Thymus (tissue), 2 donors: ENCODE data around the gene OR52E1. TPM values are rescaled to one million over a fixed set of nuclear protein-coding genes. Genes with fewer than 3 reads are reported as not detected.

ENCODE experiments used
- polyA plus RNA-seq: library from polyadenylated mRNA; stranded (reverse); fragments of 200-250 nt; gene quantifications from one replicate; pipeline ENCODE4 v1.2.3, GENCODE V29; 2013
- total RNA-seq: library from RNA; stranded (reverse); fragments of 120-200 nt; gene quantifications from one replicate; pipeline ENCODE4 v1.2.4, GENCODE V29; 2013
- donor health status: healthy.

Gene OR52E1
- total and polyA plus RNA-seq, 2 donors, result not detected

Other genes starting within 250 kb of the OR52E1 start
- gene OR51F2, start 248.3 kb upstream of the OR52E1 start, total RNA-seq, result not detected
- not detected for gene OR51F2, start 248.3 kb upstream of the OR52E1 start, polyA plus RNA-seq
- gene OR51S1, start 220.4 kb upstream of the OR52E1 start, total RNA-seq, result not detected
- gene OR51S1, start 220.4 kb upstream of the OR52E1 start, polyA plus RNA-seq, result not detected
- gene OR51T1, start 187.7 kb upstream of the OR52E1 start, total RNA-seq, result not detected
- gene OR51T1, start 187.7 kb upstream of the OR52E1 start, polyA plus RNA-seq, result not detected
- gene OR51A7, start 165.8 kb upstream of the OR52E1 start, total RNA-seq, result not detected
- 0.05 TPM for gene OR51A7, start 165.8 kb upstream of the OR52E1 start, polyA plus RNA-seq
- gene OR51G2, start 150.2 kb upstream of the OR52E1 start, total RNA-seq, result not detected
- gene OR51G2, start 150.2 kb upstream of the OR52E1 start, polyA plus RNA-seq, result 0.02 TPM
- gene OR51G1, start 145.2 kb upstream of the OR52E1 start, total RNA-seq, result not detected
- 0.02 TPM for gene OR51G1, start 145.2 kb upstream of the OR52E1 start, polyA plus RNA-seq
- not detected for gene OR51A4, start 122.0 kb upstream of the OR52E1 start, total RNA-seq
- 0.02 TPM for gene OR51A4, start 122.0 kb upstream of the OR52E1 start, polyA plus RNA-seq
- gene OR51A2, start 113.9 kb upstream of the OR52E1 start, total RNA-seq, result not detected
- gene OR51A2, start 113.9 kb upstream of the OR52E1 start, polyA plus RNA-seq, result not detected
- not detected for gene OR51L1, start 74.7 kb upstream of the OR52E1 start, total RNA-seq
- gene OR51L1, start 74.7 kb upstream of the OR52E1 start, polyA plus RNA-seq, result under 0.01 TPM
- gene OR52J3, start 23.0 kb upstream of the OR52E1 start, total RNA-seq, result not detected
- gene OR52J3, start 23.0 kb upstream of the OR52E1 start, polyA plus RNA-seq, result not detected
- gene OR52E2, start 9.9 kb upstream of the OR52E1 start, total RNA-seq, result not detected
- gene OR52E2, start 9.9 kb upstream of the OR52E1 start, polyA plus RNA-seq, result not detected
- gene OR52A5, start 68.8 kb downstream of the OR52E1 start, total RNA-seq, result not detected
- not detected for gene OR52A5, start 68.8 kb downstream of the OR52E1 start, polyA plus RNA-seq
- not detected for gene OR52A1, start 85.2 kb downstream of the OR52E1 start, total RNA-seq
- gene OR52A1, start 85.2 kb downstream of the OR52E1 start, polyA plus RNA-seq, result not detected
- gene OR51V1, start 131.1 kb downstream of the OR52E1 start, total RNA-seq, result not detected
- not detected for gene OR51V1, start 131.1 kb downstream of the OR52E1 start, polyA plus RNA-seq
- 341 TPM for gene HBB, start 157.5 kb downstream of the OR52E1 start, total RNA-seq
- 22.3 TPM for gene HBB, start 157.5 kb downstream of the OR52E1 start, polyA plus RNA-seq
- gene HBD, start 164.9 kb downstream of the OR52E1 start, total RNA-seq, result 1.1 TPM
- 1.3 TPM for gene HBD, start 164.9 kb downstream of the OR52E1 start, polyA plus RNA-seq
- gene HBG1, start 180.3 kb downstream of the OR52E1 start, total RNA-seq, result 612 TPM
- gene HBG1, start 180.3 kb downstream of the OR52E1 start, polyA plus RNA-seq, result 0.41 TPM
- 5,270 TPM for gene HBG2, start 185.2 kb downstream of the OR52E1 start, total RNA-seq
- 1.0 TPM for gene HBG2, start 185.2 kb downstream of the OR52E1 start, polyA plus RNA-seq
- 5.5 TPM for gene HBE1, start 200.4 kb downstream of the OR52E1 start, total RNA-seq
- 1.8 TPM for gene HBE1, start 200.4 kb downstream of the OR52E1 start, polyA plus RNA-seq
- not detected for gene OR51B4, start 232.4 kb downstream of the OR52E1 start, total RNA-seq
- not detected for gene OR51B4, start 232.4 kb downstream of the OR52E1 start, polyA plus RNA-seq